ENCODE data around the gene ARG2. TPM values are rescaled to one million over a fixed set of nuclear protein-coding genes. Genes with fewer than 3 reads are reported as not detected.
A peak's percentile ranks its signal among the peaks of the same experiment; 100 is the strongest.

Gene ARG2
- total and polyA plus RNA-seq, 9 of the 15 experiments (the other 6 are each of a cell fraction or from before 2014, with no cell fraction given), result 6.2 to 75.0 (median 17.8) TPM

DNA sequence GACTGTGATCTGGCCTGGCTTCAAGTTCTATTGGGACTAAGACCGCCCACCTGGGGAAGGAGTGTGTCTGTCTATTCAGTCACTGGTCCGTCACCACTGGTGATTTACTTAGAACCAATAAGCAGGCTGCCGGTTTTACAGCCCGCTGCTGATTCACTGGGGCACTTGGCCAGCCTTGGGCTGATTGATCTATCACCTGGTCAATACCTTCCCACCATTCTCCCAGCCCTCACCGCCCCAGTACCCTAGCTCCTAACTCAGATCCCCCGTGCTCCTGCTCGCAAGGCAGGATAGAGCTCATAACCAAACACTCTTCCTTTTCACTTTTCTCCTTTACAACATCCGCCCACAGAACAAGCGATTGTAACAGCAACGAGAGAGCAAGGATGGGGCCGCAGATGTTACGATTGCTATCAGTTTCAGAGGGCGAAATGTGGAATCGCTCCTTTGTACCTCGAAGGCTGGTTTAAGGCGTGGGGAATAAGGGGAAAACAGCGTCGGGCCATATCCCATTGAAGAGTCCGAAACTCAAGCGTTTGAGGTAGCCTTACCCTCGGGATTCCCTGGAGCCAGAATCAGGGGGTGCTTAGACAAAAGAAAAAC lies 75.2 kb downstream of the ARG2 start (continued):
- TF ChIP-seq E2F6 (IDR thresholded peaks at IDR 0.05; ENCODE audit: borderline replicate concordance in 1 of 2, extremely low read depth in 1 of 2, insufficient read depth in 1 of 2, insufficient read length in 1 of 2, low read depth in 1 of 2, low read length in 1 of 2, poor library complexity in 1 of 2, severe bottlenecking in 1 of 2), result peak in 1 of 2 experiments; percentile 4
- TF ChIP-seq ZNF41 (CRISPR knock-in tag; conservative IDR thresholded peaks at IDR 0.05), result no peak
- no peak for TF ChIP-seq ELF4 (CRISPR knock-in tag; IDR thresholded peaks at IDR 0.05)
- TF ChIP-seq ZC3H4 (CRISPR knock-in tag; IDR thresholded peaks at IDR 0.05; ENCODE audit: borderline replicate concordance), result no peak

- DNase-seq (ENCODE audit: extremely low read depth in 1 of 4, low spot score in 3 of 4), result peak; percentile 63 to 86 (median 71)
- Histone ChIP-seq H3K27me3 (ENCODE audit: control insufficient read depth in 2 of 2, insufficient read depth in 2 of 2, low read length in 2 of 2) (no peaks in the 10 kb centered on the region), H3K27ac (ENCODE audit: extremely low read depth, low read depth, low read length) (peak within 1 kb of the TSS; percentile 91), H2AFZ (ENCODE audit: low read depth, low read length) (peak within 1 kb of the TSS; percentile 86), H4K20me1 (replicated peaks; ENCODE audit: control insufficient read depth, insufficient read depth, low read length) (no peaks in the 10 kb centered on the region), H3K79me2 (ENCODE audit: control insufficient read depth, insufficient read depth, low read length) (peaks cover 45% of the 10 kb centered on the region), H3K9ac (ENCODE audit: insufficient read depth in 1 of 2, low read depth in 2 of 2, low read length in 2 of 2) (peak within 1 kb of the TSS; percentile 84 to 93), H3K4me3 (peak within 1 kb of the TSS; percentile 63), H3K4me2 (ENCODE audit: insufficient read depth, low read length) (peak within 1 kb of the TSS; percentile 97), H3K36me3 (ENCODE audit: control insufficient read depth, insufficient read depth, low read length) (peaks cover 35% of the 10 kb centered on the region), H3K9me3 (replicated peaks; ENCODE audit: control insufficient read depth, insufficient read depth, low read depth, low read length) (no peaks in the 10 kb centered on the region), H3K9me1 (ENCODE audit: control insufficient read depth, insufficient read depth, low read length) (no peaks in the 10 kb centered on the region), H3K4me1 (replicated peaks in 1 of 2; ENCODE audit: control insufficient read depth in 2 of 2, insufficient read depth in 2 of 2, low read length in 2 of 2) (peaks cover 6 to 8% of the 10 kb centered on the region in 2 experiments; a peak in 3 of 5 replicates)
- no TSS peak for BruUV-seq (replicated peaks)
- intact Hi-C loops (cut with micrococcal nuclease) (loop anchor here (2.0 kb wide), 1 partner anchor 21 kb away; the partner anchor contains the start of gene VTI1B), in situ Hi-C loops (cut with MboI) (no loop called here)
- peak; percentile 96 for ATAC-seq
- CTCF ChIA-PET (ENCODE audit: low intra/inter-chr PET ratio), result no interaction called here
- FAIRE-seq, result peak; percentile 92
- POLR2A ChIA-PET, result interaction anchor here (0.6 to 1.5 kb wide), 7 partner anchors 9 to 329 kb away, joined by 3 to 5 read pairs (median 3); no protein-coding TSS in a partner anchor
- WGBS (ENCODE audit: insufficient coverage, low coverage, missing lambda C conversion rate), result 2% methylated on average over 24 of the region's 25 CpGs
- no peak for TF ChIP-seq E2F1 (CRISPR knock-in tag; IDR thresholded peaks at IDR 0.05)
- TF ChIP-seq, protein P1, sequence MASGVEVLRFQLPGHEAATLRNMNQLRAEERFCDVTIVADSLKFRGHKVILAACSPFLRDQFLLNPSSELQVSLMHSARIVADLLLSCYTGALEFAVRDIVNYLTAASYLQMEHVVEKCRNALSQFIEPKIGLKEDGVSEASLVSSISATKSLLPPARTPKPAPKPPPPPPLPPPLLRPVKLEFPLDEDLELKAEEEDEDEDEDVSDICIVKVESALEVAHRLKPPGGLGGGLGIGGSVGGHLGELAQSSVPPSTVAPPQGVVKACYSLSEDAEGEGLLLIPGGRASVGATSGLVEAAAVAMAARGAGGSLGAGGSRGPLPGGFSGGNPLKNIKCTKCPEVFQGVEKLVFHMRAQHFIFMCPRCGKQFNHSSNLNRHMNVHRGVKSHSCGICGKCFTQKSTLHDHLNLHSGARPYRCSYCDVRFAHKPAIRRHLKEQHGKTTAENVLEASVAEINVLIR (CRISPR knock-in tag; IDR thresholded peaks at IDR 0.05), result no peak
Observed at GRCh38 chr14:67695394-67695949, 75.8 kb downstream of the ARG2 start, which contains the start of gene RDH11. TSS of gene RDH11 (minus strand) at chr14:67695764. CDS start at chr14:67695703, 61 bp downstream.
